ENCODE data around the gene PNRC1. TPM values are rescaled to one million over a fixed set of nuclear protein-coding genes. Genes with fewer than 3 reads are reported as not detected.
"Not testable (repeated sequence)": the region's sequence is repeated elsewhere in the genome, so short reads cannot be mapped to it uniquely, and the experiment has no call there.

Gene PNRC1
- total and polyA plus RNA-seq, 4 donors: 54.9 to 329 (median 141) TPM

DNA sequence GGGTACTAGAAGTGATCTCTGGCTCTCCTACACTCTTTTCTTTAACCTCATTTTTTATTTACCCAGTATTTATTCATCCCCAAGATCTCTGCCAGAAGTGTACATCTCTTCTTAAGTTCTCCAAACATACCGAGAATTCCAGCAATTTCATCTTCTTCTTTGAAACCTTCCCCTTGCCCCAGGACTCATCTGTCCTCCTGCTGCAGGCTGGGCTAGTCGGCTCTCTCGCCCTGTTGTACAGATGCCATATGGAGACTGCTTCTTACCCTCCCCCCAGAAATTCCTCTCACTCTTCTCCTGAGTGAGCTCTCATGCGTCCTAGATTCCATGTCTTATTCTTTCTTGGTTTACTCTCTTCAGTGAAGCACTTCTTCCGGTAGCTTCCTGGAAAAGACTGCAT is 21.9 kb upstream of the PNRC1 start:
- WGBS, 2 donors: 51 to 74% methylated on average over 5 of the region's 5 CpGs
- DNase-seq (no peak), ATAC-seq (ENCODE audit: insufficient read depth, low FRiP score) (no peak)
- H3K36me3 ChIP-seq (ENCODE audit: control insufficient read depth in 4 of 4, insufficient read depth in 4 of 4, low read length in 4 of 4): no peaks in the 10 kb centered on the region
- H3K4me3 ChIP-seq: no peak overlapping the region
- no peak overlapping the region for H3K27ac ChIP-seq (ENCODE audit: low read depth in 1 of 2, low read length in 1 of 2)
- TF ChIP-seq, protein P1, sequence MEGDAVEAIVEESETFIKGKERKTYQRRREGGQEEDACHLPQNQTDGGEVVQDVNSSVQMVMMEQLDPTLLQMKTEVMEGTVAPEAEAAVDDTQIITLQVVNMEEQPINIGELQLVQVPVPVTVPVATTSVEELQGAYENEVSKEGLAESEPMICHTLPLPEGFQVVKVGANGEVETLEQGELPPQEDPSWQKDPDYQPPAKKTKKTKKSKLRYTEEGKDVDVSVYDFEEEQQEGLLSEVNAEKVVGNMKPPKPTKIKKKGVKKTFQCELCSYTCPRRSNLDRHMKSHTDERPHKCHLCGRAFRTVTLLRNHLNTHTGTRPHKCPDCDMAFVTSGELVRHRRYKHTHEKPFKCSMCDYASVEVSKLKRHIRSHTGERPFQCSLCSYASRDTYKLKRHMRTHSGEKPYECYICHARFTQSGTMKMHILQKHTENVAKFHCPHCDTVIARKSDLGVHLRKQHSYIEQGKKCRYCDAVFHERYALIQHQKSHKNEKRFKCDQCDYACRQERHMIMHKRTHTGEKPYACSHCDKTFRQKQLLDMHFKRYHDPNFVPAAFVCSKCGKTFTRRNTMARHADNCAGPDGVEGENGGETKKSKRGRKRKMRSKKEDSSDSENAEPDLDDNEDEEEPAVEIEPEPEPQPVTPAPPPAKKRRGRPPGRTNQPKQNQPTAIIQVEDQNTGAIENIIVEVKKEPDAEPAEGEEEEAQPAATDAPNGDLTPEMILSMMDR (IDR thresholded peaks at IDR 0.05; ENCODE audit: control extremely low read depth, extremely low read depth): no peak
- H3K27me3 ChIP-seq (ENCODE audit: control insufficient read depth in 3 of 3, insufficient read depth in 3 of 3, low read length in 2 of 3): no peaks in the 10 kb centered on the region
- H3K9ac ChIP-seq (ENCODE audit: insufficient read depth in 1 of 2, low read length in 2 of 2): no peak overlapping the region
- H3K9me3 ChIP-seq (ENCODE audit: control insufficient read depth in 4 of 4, insufficient read depth in 3 of 4, low read length in 3 of 4): no peaks in the 10 kb centered on the region
- no peaks in the 10 kb centered on the region for H3K4me1 ChIP-seq (ENCODE audit: control insufficient read depth in 5 of 5, insufficient read depth in 5 of 5, low read length in 5 of 5)

DNA sequence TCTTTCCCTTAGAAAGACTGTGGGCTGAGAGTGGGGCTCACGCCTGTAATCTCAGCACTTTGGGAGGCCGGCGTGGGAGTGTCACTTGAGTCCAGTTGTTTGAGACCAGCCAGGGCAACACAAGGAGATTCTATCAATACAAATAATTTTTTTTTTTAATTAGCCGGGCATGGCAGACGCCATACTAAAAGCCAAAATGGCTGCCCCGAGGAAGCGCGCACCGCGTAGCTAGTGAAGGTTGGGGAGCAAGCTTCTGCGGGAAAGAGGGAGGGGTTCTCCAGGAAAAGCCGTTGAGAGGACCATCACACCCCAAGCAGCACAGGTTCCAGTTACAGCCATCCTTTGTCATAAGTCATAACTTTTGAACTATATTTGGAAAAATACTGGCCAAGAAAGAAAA is 21.3 kb upstream of the PNRC1 start:
- H3K4me3 ChIP-seq: no peak overlapping the region
- H3K9ac ChIP-seq (ENCODE audit: insufficient read depth in 1 of 2, low read length in 2 of 2): no peak overlapping the region
- TF ChIP-seq, protein P1 (IDR thresholded peaks at IDR 0.05; ENCODE audit: control extremely low read depth, extremely low read depth): no peak
- 95 to 97% methylated on average over 12 of the region's 12 CpGs for WGBS, 2 donors
- H3K4me1 ChIP-seq (ENCODE audit: control insufficient read depth in 5 of 5, insufficient read depth in 5 of 5, low read length in 5 of 5): no peaks in the 10 kb centered on the region
- H3K27me3 ChIP-seq (ENCODE audit: control insufficient read depth in 3 of 3, insufficient read depth in 3 of 3, low read length in 2 of 3): no peaks in the 10 kb centered on the region
- no peaks in the 10 kb centered on the region for H3K36me3 ChIP-seq (ENCODE audit: control insufficient read depth in 4 of 4, insufficient read depth in 4 of 4, low read length in 4 of 4)
- no peak overlapping the region for H3K27ac ChIP-seq (ENCODE audit: low read depth in 1 of 2, low read length in 1 of 2)
- no peak for ATAC-seq (ENCODE audit: insufficient read depth, low FRiP score)
- no peaks in the 10 kb centered on the region for H3K9me3 ChIP-seq (ENCODE audit: control insufficient read depth in 4 of 4, insufficient read depth in 3 of 4, low read length in 3 of 4)
- DNase-seq: no peak

DNA sequence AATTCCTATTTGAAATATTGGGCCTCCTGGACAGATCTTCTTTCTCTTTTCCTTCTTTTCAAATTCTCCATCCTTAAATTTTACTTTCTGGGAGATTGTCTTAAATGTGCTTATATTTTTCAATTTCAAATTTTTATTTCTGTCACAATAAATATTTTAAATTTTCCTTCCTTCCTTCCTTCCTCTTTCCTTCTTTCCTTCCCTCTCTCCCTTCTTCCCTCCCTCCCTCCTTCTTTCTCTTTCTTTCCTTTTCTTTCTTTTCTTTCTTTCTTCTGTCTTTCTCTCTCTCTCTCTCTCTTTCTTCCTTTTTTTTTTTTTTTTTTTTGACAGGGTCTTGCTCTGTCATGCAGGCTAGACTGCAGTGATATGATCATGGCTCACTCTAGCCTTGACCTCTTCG is 16.7 kb upstream of the PNRC1 start:
- Histone ChIP-seq H3K36me3 (ENCODE audit: control insufficient read depth in 4 of 4, insufficient read depth in 4 of 4, low read length in 4 of 4) (no peaks in the 10 kb centered on the region), H3K4me3 (no peak overlapping the region), H3K27ac (ENCODE audit: low read depth in 1 of 2, low read length in 1 of 2) (no peak overlapping the region), H3K9me3 (ENCODE audit: control insufficient read depth in 4 of 4, insufficient read depth in 3 of 4, low read length in 3 of 4) (no peaks in the 10 kb centered on the region), H3K4me1 (ENCODE audit: control insufficient read depth in 5 of 5, insufficient read depth in 5 of 5, low read length in 5 of 5) (no peaks in the 10 kb centered on the region), H3K27me3 (ENCODE audit: control insufficient read depth in 3 of 3, insufficient read depth in 3 of 3, low read length in 2 of 3) (no peaks in the 10 kb centered on the region), H3K9ac (ENCODE audit: insufficient read depth in 1 of 2, low read length in 2 of 2) (no peak overlapping the region)
- WGBS, 2 donors: 92 to 97% methylated on average over 1 of the region's 1 CpG
- ATAC-seq (ENCODE audit: insufficient read depth, low FRiP score) (no peak), DNase-seq (no peak)
- TF ChIP-seq, protein P1 (IDR thresholded peaks at IDR 0.05; ENCODE audit: control extremely low read depth, extremely low read depth): no peak

DNA sequence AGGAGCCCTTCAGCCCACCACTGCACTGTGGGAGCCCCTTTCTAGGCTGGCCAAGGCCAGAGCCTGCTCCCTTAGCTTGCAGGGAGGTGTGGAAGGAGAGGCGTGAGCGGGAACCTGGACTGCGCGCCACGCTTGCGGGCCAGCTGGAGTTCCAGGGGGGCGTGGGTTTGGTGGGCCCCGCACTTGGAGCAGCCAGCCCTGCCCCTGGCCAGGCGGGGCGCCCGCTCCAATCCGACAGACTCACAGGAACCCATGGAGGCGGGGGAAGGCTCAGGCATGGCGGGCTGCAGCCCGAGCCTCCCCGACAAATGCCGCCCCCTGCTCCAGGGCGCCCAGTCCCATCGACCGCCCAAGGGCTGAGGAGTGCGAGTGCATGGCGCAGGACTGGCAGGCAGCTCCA is 15.6 kb upstream of the PNRC1 start:
- not testable (repeated sequence) for H3K36me3 ChIP-seq (ENCODE audit: control insufficient read depth in 4 of 4, insufficient read depth in 4 of 4, low read length in 4 of 4); H3K4me3 ChIP-seq; H3K9ac ChIP-seq (ENCODE audit: insufficient read depth in 1 of 2, low read length in 2 of 2); H3K27ac ChIP-seq (ENCODE audit: low read depth in 1 of 2, low read length in 1 of 2); H3K4me1 ChIP-seq (ENCODE audit: control insufficient read depth in 5 of 5, insufficient read depth in 5 of 5, low read length in 5 of 5); DNase-seq; H3K9me3 ChIP-seq (ENCODE audit: control insufficient read depth in 4 of 4, insufficient read depth in 3 of 4, low read length in 3 of 4); H3K27me3 ChIP-seq (ENCODE audit: control insufficient read depth in 3 of 3, insufficient read depth in 3 of 3, low read length in 2 of 3); ATAC-seq (ENCODE audit: insufficient read depth, low FRiP score)
- WGBS, 2 donors: 98% methylated on average over 22 of the region's 22 CpGs

DNA sequence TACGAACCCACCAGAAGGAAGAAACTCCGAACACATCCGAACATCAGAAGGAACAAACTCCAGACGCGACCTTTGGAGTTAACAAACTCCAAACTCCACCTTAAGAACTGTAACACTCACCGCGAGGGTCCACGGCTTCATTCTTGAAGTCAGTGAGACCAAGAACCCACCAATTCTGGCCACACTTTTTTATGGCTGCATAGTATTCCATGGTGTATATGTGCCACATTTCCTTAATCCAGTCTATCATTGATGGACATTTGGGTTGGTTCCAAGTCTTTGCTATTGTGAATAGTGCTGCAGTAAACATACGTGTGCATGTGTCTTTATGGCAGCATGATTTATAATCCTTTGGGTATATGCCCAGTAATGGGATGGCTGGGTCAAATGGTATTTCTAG is 14.4 kb upstream of the PNRC1 start:
- H3K27ac ChIP-seq (ENCODE audit: low read depth in 1 of 2, low read length in 1 of 2); H3K4me1 ChIP-seq (ENCODE audit: control insufficient read depth in 5 of 5, insufficient read depth in 5 of 5, low read length in 5 of 5); H3K4me3 ChIP-seq; H3K27me3 ChIP-seq (ENCODE audit: control insufficient read depth in 3 of 3, insufficient read depth in 3 of 3, low read length in 2 of 3); H3K9me3 ChIP-seq (ENCODE audit: control insufficient read depth in 4 of 4, insufficient read depth in 3 of 4, low read length in 3 of 4); H3K9ac ChIP-seq (ENCODE audit: insufficient read depth in 1 of 2, low read length in 2 of 2); ATAC-seq (ENCODE audit: insufficient read depth, low FRiP score); H3K36me3 ChIP-seq (ENCODE audit: control insufficient read depth in 4 of 4, insufficient read depth in 4 of 4, low read length in 4 of 4); DNase-seq: not testable (repeated sequence)
- 91 to 100% methylated on average over 7 to 9 of the region's 9 CpGs for WGBS, 2 donors

Measured in lung (tissue), 12 donors.